Hypothalamus (tissue), 51 donors: ENCODE results near the gene ENOSF1.
"Not testable (repeated sequence)": the region's sequence is repeated elsewhere in the genome, so short reads cannot be mapped to it uniquely, and the experiment has no call there.

Experiments used
- DNase-seq, 51 donors: peaks; one replicate each; lab custom pipeline; 2025; lab: John Stamatoyannopoulos, UW

The ENOSF1 gene

GRCh38 chr18:712401-713134 lies at the start of gene ENOSF1:
ENOSF1 (minus strand) TSS chr18:712630; CDS start chr18:712587, 43 bp downstream.
- DNase-seq = peak in 49 of 51 donors; percentile 5 to 86 (median 66)

GRCh38 chr18:759864-760263 lies 47.4 kb upstream of the ENOSF1 start:
- not testable (repeated sequence) for DNase-seq

GRCh38 chr18:755506-755905 lies 43.1 kb upstream of the ENOSF1 start:
- DNase-seq = no peak

GRCh38 chr18:754656-755055 lies 42.2 kb upstream of the ENOSF1 start:
- DNase-seq = no peak

GRCh38 chr18:750456-750855 lies 38.0 kb upstream of the ENOSF1 start:
- DNase-seq = no peak

- no peak for DNase-seq
These were observed 32.6 kb upstream of the ENOSF1 start for GRCh38 chr18:744832-745597.

GRCh38 chr18:741931-742512 lies 29.6 kb upstream of the ENOSF1 start:
- DNase-seq = peak in 1 of 51 donors; percentile 25

GRCh38 chr18:732371-732770 lies 19.9 kb upstream of the ENOSF1 start:
- DNase-seq = no peak

GRCh38 chr18:731185-731584 lies 18.8 kb upstream of the ENOSF1 start:
- no peak for DNase-seq

- no peak for DNase-seq
These were observed 18.3 kb upstream of the ENOSF1 start for GRCh38 chr18:730692-731091.

GRCh38 chr18:730120-730519 lies 17.7 kb upstream of the ENOSF1 start:
- not testable (repeated sequence) for DNase-seq

- no peak for DNase-seq
These were observed 13.2 kb upstream of the ENOSF1 start for GRCh38 chr18:725646-726045.

- DNase-seq = no peak
These were observed 11.2 kb upstream of the ENOSF1 start for GRCh38 chr18:723541-724080.

- no peak for DNase-seq
These were observed 4.6 kb upstream of the ENOSF1 start for GRCh38 chr18:717003-717402.

GRCh38 chr18:715626-716025 lies 3.2 kb upstream of the ENOSF1 start:
- DNase-seq = no peak

- DNase-seq = no peak
These were observed 683 bp upstream of the ENOSF1 start for GRCh38 chr18:713135-713490.

GRCh38 chr18:711657-712400 lies 601 bp downstream of the ENOSF1 start:
- DNase-seq = peak in 47 of 51 donors; percentile 16 to 80 (median 49)

- peak in 2 of 51 donors; percentile 55 to 57 for DNase-seq
These were observed 1.1 kb downstream of the ENOSF1 start for GRCh38 chr18:711310-711656.

GRCh38 chr18:710418-711300 lies 1.8 kb downstream of the ENOSF1 start:
- no peak for DNase-seq

- no peak for DNase-seq
These were observed 2.7 kb downstream of the ENOSF1 start for GRCh38 chr18:709771-710170.
